Measurements from ENCODE around the gene ST3GAL3. TPM values are rescaled to one million over a fixed set of nuclear protein-coding genes. Genes with fewer than 3 reads are reported as not detected.

The ST3GAL3 gene
- total RNA-seq, 1 experiment from 2014 or later, result 20.0 TPM

DNA sequence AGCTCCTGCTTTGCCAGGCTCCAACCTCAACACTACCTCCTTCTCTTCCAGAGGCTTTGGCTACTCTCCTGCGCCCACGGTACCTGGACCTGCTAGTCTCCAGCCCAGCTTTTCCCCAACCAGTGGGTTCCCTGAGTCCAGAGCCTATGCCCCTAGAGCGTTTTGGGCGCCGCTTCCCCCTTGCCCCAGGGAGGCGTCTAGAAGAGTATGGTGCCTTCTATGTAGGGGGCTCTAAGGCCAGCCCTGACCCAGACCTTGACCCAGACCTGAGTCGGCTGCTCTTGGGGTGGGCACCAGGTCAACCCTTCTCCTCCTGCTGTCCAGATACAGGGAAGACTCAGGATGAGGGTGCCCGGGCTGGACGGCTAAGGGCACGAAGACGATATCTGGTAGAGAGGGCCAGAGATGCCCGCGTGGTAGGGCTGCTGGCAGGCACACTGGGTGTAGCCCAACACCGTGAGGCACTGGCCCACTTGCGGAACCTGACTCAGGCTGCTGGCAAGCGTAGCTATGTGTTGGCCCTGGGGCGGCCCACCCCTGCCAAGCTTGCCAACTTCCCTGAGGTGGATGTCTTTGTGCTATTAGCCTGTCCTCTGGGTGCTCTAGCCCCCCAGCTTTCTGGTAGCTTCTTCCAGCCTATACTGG lies 264.1 kb downstream of the ST3GAL3 start:
- no peak for DNase-seq
- H3K4me1 Mint-ChIP-seq (ENCODE audit: low read depth, unreplicated experiment), result peaks cover 30% of the 10 kb centered on the region
- no peaks in the 10 kb centered on the region for H3K9me3 Mint-ChIP-seq (ENCODE audit: low read depth, unreplicated experiment)
- H3K27ac Mint-ChIP-seq (ENCODE audit: unreplicated experiment), result no peak overlapping the region
- peaks cover 55% of the 10 kb centered on the region for H3K36me3 Mint-ChIP-seq (ENCODE audit: insufficient read depth, unreplicated experiment)
- CTCF ChIA-PET, result no interaction called here
- BruUV-seq (replicated peaks), result no TSS peak
- TF ChIP-seq, protein P1, sequence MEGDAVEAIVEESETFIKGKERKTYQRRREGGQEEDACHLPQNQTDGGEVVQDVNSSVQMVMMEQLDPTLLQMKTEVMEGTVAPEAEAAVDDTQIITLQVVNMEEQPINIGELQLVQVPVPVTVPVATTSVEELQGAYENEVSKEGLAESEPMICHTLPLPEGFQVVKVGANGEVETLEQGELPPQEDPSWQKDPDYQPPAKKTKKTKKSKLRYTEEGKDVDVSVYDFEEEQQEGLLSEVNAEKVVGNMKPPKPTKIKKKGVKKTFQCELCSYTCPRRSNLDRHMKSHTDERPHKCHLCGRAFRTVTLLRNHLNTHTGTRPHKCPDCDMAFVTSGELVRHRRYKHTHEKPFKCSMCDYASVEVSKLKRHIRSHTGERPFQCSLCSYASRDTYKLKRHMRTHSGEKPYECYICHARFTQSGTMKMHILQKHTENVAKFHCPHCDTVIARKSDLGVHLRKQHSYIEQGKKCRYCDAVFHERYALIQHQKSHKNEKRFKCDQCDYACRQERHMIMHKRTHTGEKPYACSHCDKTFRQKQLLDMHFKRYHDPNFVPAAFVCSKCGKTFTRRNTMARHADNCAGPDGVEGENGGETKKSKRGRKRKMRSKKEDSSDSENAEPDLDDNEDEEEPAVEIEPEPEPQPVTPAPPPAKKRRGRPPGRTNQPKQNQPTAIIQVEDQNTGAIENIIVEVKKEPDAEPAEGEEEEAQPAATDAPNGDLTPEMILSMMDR (IDR thresholded peaks at IDR 0.05; ENCODE audit: unreplicated experiment), result no peak
- H3K27me3 Mint-ChIP-seq (ENCODE audit: unreplicated experiment), result no peaks in the 10 kb centered on the region
- intact Hi-C loops (cut with micrococcal nuclease; ENCODE audit: unreplicated experiment), result no loop called here
- peak overlapping the region; percentile 98 for H3K4me3 Mint-ChIP-seq (ENCODE audit: low read depth, unreplicated experiment)

DNA sequence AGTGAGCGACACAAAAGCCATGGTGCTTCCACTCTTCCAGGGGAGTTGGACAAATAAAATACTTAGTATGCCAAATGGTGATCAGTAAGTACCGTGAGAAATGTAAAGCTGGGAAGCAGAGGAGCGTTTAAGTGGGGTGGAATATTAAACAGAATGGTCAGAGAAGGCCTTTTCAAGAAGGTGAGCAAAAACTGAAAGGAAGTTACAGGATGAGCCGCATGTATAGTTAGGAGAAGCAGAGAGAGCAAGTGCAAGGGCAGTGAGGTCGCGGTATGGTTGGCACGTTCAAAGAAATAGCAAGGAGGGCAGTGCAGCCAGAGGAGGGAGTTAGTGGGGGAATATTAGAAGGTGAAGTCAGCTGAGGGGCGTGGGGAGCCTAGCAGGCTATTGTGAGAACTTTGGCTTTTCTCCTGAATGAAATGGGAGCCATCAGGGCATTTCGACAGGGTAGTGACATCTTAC lies 266.7 kb downstream of the ST3GAL3 start:
- TF ChIP-seq, protein P1 (IDR thresholded peaks at IDR 0.05; ENCODE audit: unreplicated experiment), result no peak
- intact Hi-C loops (cut with micrococcal nuclease; ENCODE audit: unreplicated experiment), result no loop called here
- CTCF ChIA-PET, result interaction anchor here (0.6 kb wide), 1 partner anchor 256 kb away, joined by 6 read pairs; no protein-coding TSS in a partner anchor
- H3K27ac Mint-ChIP-seq (ENCODE audit: unreplicated experiment), result peak overlapping the region; percentile 94
- H3K36me3 Mint-ChIP-seq (ENCODE audit: insufficient read depth, unreplicated experiment), result peaks cover 79% of the 10 kb centered on the region
- DNase-seq, result no peak
- BruUV-seq (replicated peaks), result no TSS peak
- H3K27me3 Mint-ChIP-seq (ENCODE audit: unreplicated experiment), result no peaks in the 10 kb centered on the region
- H3K4me1 Mint-ChIP-seq (ENCODE audit: low read depth, unreplicated experiment), result peaks cover 53% of the 10 kb centered on the region
- no peaks in the 10 kb centered on the region for H3K9me3 Mint-ChIP-seq (ENCODE audit: low read depth, unreplicated experiment)
- peak overlapping the region; percentile 91 for H3K4me3 Mint-ChIP-seq (ENCODE audit: low read depth, unreplicated experiment)

DNA sequence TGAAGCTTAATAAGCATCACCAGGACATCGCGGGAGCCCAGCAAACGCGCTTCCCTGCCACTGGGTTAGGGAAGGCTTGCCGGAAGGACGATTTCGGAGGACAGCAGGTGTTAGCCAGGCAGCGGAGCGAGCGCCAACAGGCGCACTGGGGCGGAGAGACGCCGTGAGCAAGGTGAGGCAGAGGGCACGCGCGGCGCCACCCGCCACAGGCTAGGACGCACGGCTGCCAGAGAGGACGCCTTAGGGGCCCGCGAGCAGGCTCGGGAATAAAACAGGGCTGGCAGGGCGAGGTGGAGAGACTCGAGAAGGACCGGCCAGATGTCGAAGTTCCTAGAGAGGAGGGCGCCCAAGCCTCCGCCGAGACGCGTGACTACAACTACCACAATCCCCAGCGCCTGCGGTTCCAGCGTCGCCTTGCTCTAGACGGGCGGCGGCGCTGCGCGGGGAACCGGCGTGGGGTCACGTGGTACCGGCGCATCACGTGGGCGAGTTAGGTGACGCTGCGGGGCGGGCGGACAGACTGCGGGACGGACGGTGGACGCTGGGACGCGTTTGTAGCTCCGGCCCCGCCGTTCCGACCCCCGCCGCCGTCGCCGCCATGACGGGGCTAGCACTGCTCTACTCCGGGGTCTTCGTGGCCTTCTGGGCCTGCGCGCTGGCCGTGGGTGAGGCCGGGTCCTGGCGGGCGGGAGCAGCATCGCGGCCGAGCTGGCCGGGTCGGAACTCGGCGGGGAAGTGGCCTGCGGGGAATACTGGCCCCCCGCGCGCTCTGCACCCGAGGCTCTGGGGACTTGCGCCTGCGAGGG lies 267.3 kb downstream of the ST3GAL3 start, which contains the start of gene ATP6V0B:
Gene ATP6V0B (plus strand): TSS at position 518 of the 806 bp plus-strand sequence. CDS start 81 bp downstream, at position 599.
- peak within 1 kb of the TSS; percentile 91 for H3K4me3 Mint-ChIP-seq (ENCODE audit: low read depth, unreplicated experiment)
- H3K27ac Mint-ChIP-seq (ENCODE audit: unreplicated experiment), result peak within 1 kb of the TSS; percentile 94
- H3K4me1 Mint-ChIP-seq (ENCODE audit: low read depth, unreplicated experiment), result peaks cover 53% of the 10 kb centered on the region
- DNase-seq, result peak; percentile 96
- CTCF ChIA-PET, result interaction anchor here (0.6 to 1.1 kb wide), 3 partner anchors 74 to 257 kb away, joined by 3 to 6 read pairs (median 4); no protein-coding TSS in a partner anchor
- H3K36me3 Mint-ChIP-seq (ENCODE audit: insufficient read depth, unreplicated experiment), result peaks cover 78% of the 10 kb centered on the region
- H3K9me3 Mint-ChIP-seq (ENCODE audit: low read depth, unreplicated experiment), result no peaks in the 10 kb centered on the region
- no TSS peak for BruUV-seq (replicated peaks)
- H3K27me3 Mint-ChIP-seq (ENCODE audit: unreplicated experiment), result no peaks in the 10 kb centered on the region
- intact Hi-C loops (cut with micrococcal nuclease; ENCODE audit: unreplicated experiment), result no loop called here
- TF ChIP-seq, protein P1 (IDR thresholded peaks at IDR 0.05; ENCODE audit: unreplicated experiment), result no peak

DNA sequence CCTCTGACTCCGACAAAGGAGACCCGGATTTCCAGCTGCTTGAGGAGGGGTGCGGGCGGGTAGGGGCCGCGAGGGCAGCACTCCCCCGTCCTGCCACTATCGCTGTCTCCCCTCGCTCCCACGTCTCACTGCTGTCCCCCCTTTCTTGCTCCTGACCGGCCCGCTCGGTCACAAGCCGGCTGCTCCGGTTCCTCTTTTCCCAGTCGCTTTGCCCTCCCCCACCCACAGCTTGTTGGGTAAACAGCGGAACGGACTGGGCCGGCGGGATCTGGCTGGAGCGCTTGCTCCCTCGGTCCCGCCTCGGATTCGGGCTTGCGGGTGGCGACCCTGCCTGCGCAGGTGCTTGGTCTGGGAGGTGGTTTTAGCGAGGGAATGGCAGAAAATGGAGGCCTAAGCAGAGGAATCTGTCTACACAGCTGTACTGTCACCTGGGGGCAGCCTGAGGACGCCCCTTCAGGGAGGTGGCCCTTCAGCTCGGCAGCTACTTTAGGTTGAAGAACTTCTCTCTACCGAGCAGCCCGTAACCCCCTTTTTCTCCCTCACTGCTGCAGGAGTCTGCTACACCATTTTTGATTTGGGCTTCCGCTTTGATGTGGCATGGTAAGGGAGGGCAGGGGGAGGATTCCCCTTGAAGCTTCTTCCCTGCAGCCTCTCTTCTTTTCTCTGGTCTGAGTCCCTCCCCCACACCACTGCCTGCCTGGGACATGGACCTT lies 268.1 kb downstream of the ST3GAL3 start:
- BruUV-seq (replicated peaks), result TSS peak; percentile 25
- H3K9me3 Mint-ChIP-seq (ENCODE audit: low read depth, unreplicated experiment), result no peaks in the 10 kb centered on the region
- CTCF ChIA-PET, result interaction anchor here (0.8 to 1.1 kb wide), 2 partner anchors 73 to 212 kb away, joined by 3 to 4 read pairs; no protein-coding TSS in a partner anchor
- H3K4me3 Mint-ChIP-seq (ENCODE audit: low read depth, unreplicated experiment), result peak overlapping the region; percentile 91
- TF ChIP-seq, protein P1 (IDR thresholded peaks at IDR 0.05; ENCODE audit: unreplicated experiment), result no peak
- H3K4me1 Mint-ChIP-seq (ENCODE audit: low read depth, unreplicated experiment), result peaks cover 55% of the 10 kb centered on the region
- H3K27ac Mint-ChIP-seq (ENCODE audit: unreplicated experiment), result peak overlapping the region; percentile 94
- intact Hi-C loops (cut with micrococcal nuclease; ENCODE audit: unreplicated experiment), result no loop called here
- DNase-seq, result peak; percentile 30
- peaks cover 78% of the 10 kb centered on the region for H3K36me3 Mint-ChIP-seq (ENCODE audit: insufficient read depth, unreplicated experiment)
- no peaks in the 10 kb centered on the region for H3K27me3 Mint-ChIP-seq (ENCODE audit: unreplicated experiment)
